Measurements from ENCODE around the gene OPA3. TPM values are rescaled to one million over a fixed set of nuclear protein-coding genes. Genes with fewer than 3 reads are reported as not detected.

Gene OPA3
- polyA plus RNA-seq, 1 donor from 2014 or later = 6.0 TPM

- TF ChIP-seq EZH2 (IDR thresholded peaks at IDR 0.05; ENCODE audit: borderline replicate concordance, insufficient read depth, low read length, poor library complexity, severe bottlenecking) (no peak), CTCF (IDR thresholded peaks at IDR 0.05; ENCODE audit: poor library complexity, severe bottlenecking) (no peak), RAD21 (conservative IDR thresholded peaks at IDR 0.05) (no peak), MXI1 (conservative IDR thresholded peaks at IDR 0.05; ENCODE audit: poor library complexity, severe bottlenecking) (no peak), SMC3 (conservative IDR thresholded peaks at IDR 0.05; ENCODE audit: poor library complexity) (no peak), TAF1 (IDR thresholded peaks at IDR 0.05; ENCODE audit: low read depth) (no peak), EP300 (conservative IDR thresholded peaks at IDR 0.05; ENCODE audit: poor library complexity, severe bottlenecking) (no peak), POLR2AphosphoS5 (IDR thresholded peaks at IDR 0.05) (no peak)
- TF ChIP-seq, protein P1, sequence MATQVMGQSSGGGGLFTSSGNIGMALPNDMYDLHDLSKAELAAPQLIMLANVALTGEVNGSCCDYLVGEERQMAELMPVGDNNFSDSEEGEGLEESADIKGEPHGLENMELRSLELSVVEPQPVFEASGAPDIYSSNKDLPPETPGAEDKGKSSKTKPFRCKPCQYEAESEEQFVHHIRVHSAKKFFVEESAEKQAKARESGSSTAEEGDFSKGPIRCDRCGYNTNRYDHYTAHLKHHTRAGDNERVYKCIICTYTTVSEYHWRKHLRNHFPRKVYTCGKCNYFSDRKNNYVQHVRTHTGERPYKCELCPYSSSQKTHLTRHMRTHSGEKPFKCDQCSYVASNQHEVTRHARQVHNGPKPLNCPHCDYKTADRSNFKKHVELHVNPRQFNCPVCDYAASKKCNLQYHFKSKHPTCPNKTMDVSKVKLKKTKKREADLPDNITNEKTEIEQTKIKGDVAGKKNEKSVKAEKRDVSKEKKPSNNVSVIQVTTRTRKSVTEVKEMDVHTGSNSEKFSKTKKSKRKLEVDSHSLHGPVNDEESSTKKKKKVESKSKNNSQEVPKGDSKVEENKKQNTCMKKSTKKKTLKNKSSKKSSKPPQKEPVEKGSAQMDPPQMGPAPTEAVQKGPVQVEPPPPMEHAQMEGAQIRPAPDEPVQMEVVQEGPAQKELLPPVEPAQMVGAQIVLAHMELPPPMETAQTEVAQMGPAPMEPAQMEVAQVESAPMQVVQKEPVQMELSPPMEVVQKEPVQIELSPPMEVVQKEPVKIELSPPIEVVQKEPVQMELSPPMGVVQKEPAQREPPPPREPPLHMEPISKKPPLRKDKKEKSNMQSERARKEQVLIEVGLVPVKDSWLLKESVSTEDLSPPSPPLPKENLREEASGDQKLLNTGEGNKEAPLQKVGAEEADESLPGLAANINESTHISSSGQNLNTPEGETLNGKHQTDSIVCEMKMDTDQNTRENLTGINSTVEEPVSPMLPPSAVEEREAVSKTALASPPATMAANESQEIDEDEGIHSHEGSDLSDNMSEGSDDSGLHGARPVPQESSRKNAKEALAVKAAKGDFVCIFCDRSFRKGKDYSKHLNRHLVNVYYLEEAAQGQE (IDR thresholded peaks at IDR 0.05; ENCODE audit: borderline replicate concordance) = no peak
- H3K4me2 ChIP-seq (ENCODE audit: low read length) = no peak overlapping the region
- peaks cover 25% of the 10 kb centered on the region for H3K27me3 ChIP-seq (ENCODE audit: insufficient read depth, low read depth, low read length)
- no peak overlapping the region for H3K27ac ChIP-seq (ENCODE audit: low read length)
- H3K4me3 ChIP-seq (ENCODE audit: low read length) = no peak overlapping the region
- no peaks in the 10 kb centered on the region for H4K20me1 ChIP-seq (ENCODE audit: insufficient read depth)
- H3K36me3 ChIP-seq (ENCODE audit: insufficient read depth, low read length) = no peaks in the 10 kb centered on the region
- H3K9ac ChIP-seq (ENCODE audit: low read length) = no peak overlapping the region
- H2AFZ ChIP-seq (ENCODE audit: low read depth, low read length) = no peak overlapping the region
- no peaks in the 10 kb centered on the region for H3F3A ChIP-seq (ENCODE audit: insufficient read depth, low read length, poor library complexity, severe bottlenecking)
- no peaks in the 10 kb centered on the region for H3K79me2 ChIP-seq (replicated peaks; ENCODE audit: insufficient read depth, low read length)
- H3K9me2 ChIP-seq (ENCODE audit: insufficient read depth, low read length) = no peaks in the 10 kb centered on the region
- H3K9me3 ChIP-seq (ENCODE audit: low read length) = no peaks in the 10 kb centered on the region
Observed at GRCh38 chr19:45590300-45591003, 5.8 kb upstream of the OPA3 start.

GRCh38 chr19:45589768-45590167, 5.2 kb upstream of the OPA3 start:
- peaks cover 22% of the 10 kb centered on the region for H3K27me3 ChIP-seq (ENCODE audit: insufficient read depth, low read depth, low read length)
- no peak overlapping the region for H3K4me3 ChIP-seq (ENCODE audit: low read length)

More at GRCh38 chr19:45589768-45590167, 5.2 kb upstream of the OPA3 start:
- Histone ChIP-seq H2AFZ (ENCODE audit: low read depth, low read length) (no peak overlapping the region), H3K27ac (ENCODE audit: low read length) (no peak overlapping the region), H3K9me2 (ENCODE audit: insufficient read depth, low read length) (no peaks in the 10 kb centered on the region), H3K79me2 (replicated peaks; ENCODE audit: insufficient read depth, low read length) (no peaks in the 10 kb centered on the region), H4K20me1 (ENCODE audit: insufficient read depth) (no peaks in the 10 kb centered on the region), H3K9ac (ENCODE audit: low read length) (no peak overlapping the region), H3F3A (ENCODE audit: insufficient read depth, low read length, poor library complexity, severe bottlenecking) (no peaks in the 10 kb centered on the region), H3K4me2 (ENCODE audit: low read length) (no peak overlapping the region), H3K9me3 (ENCODE audit: low read length) (no peaks in the 10 kb centered on the region), H3K36me3 (ENCODE audit: insufficient read depth, low read length) (no peaks in the 10 kb centered on the region)
- no peak for TF ChIP-seq EP300 (conservative IDR thresholded peaks at IDR 0.05; ENCODE audit: poor library complexity, severe bottlenecking)
- TF ChIP-seq, protein P1 (IDR thresholded peaks at IDR 0.05; ENCODE audit: borderline replicate concordance) = no peak
- TF ChIP-seq POLR2AphosphoS5 (IDR thresholded peaks at IDR 0.05) = no peak
- no peak for TF ChIP-seq CTCF (IDR thresholded peaks at IDR 0.05; ENCODE audit: poor library complexity, severe bottlenecking)
- TF ChIP-seq TAF1 (IDR thresholded peaks at IDR 0.05; ENCODE audit: low read depth) = no peak
- no peak for TF ChIP-seq MXI1 (conservative IDR thresholded peaks at IDR 0.05; ENCODE audit: poor library complexity, severe bottlenecking)

All from neural cell (in vitro differentiated cells).